ENCODE measurements around the gene PLCG1. TPM values are rescaled to one million over a fixed set of nuclear protein-coding genes. Genes with fewer than 3 reads are reported as not detected.
A peak's percentile ranks its signal among the peaks of the same experiment; 100 is the strongest.

The PLCG1 gene
- total RNA-seq, 1 donor from 2014 or later: 89.3 TPM

- TF ChIP-seq CTCF (IDR thresholded peaks at IDR 0.05; ENCODE audit: insufficient read depth, low read length, poor library complexity, severe bottlenecking): peak; percentile 89
- H3K4me3 ChIP-seq (ENCODE audit: low read depth, low read length): no peak overlapping the region
- no peaks in the 10 kb centered on the region for H3K27me3 ChIP-seq (ENCODE audit: control insufficient read depth, insufficient read depth, low read length)
- DNase-seq (ENCODE audit: low read depth): no peak
- H3K36me3 ChIP-seq (ENCODE audit: control insufficient read depth, insufficient read depth, low read length): peaks cover 1% of the 10 kb centered on the region
Measured at GRCh38 chr20:41095110-41095969, 42.0 kb upstream of the PLCG1 start.

GRCh38 chr20:41098703-41099250, 38.6 kb upstream of the PLCG1 start:
- Histone ChIP-seq H3K4me3 (ENCODE audit: low read depth, low read length) (no peak overlapping the region), H3K36me3 (ENCODE audit: control insufficient read depth, insufficient read depth, low read length) (peaks cover 6% of the 10 kb centered on the region)

GRCh38 chr20:41100001-41100480, 37.3 kb upstream of the PLCG1 start:
- Histone ChIP-seq H3K27me3 (ENCODE audit: control insufficient read depth, insufficient read depth, low read length) (no peaks in the 10 kb centered on the region), H3K36me3 (ENCODE audit: control insufficient read depth, insufficient read depth, low read length) (peaks cover 4% of the 10 kb centered on the region)
- DNase-seq (ENCODE audit: low read depth): no peak

More at GRCh38 chr20:41098703-41099250, 38.6 kb upstream of the PLCG1 start:
- DNase-seq (ENCODE audit: low read depth): no peak
- no peaks in the 10 kb centered on the region for H3K27me3 ChIP-seq (ENCODE audit: control insufficient read depth, insufficient read depth, low read length)
- no peak for TF ChIP-seq CTCF (IDR thresholded peaks at IDR 0.05; ENCODE audit: insufficient read depth, low read length, poor library complexity, severe bottlenecking)

GRCh38 chr20:41101660-41102059, 35.7 kb upstream of the PLCG1 start:
- DNase-seq (ENCODE audit: low read depth): no peak
- H3K4me3 ChIP-seq (ENCODE audit: low read depth, low read length): no peak overlapping the region
- H3K27me3 ChIP-seq (ENCODE audit: control insufficient read depth, insufficient read depth, low read length): no peaks in the 10 kb centered on the region
- TF ChIP-seq CTCF (IDR thresholded peaks at IDR 0.05; ENCODE audit: insufficient read depth, low read length, poor library complexity, severe bottlenecking): no peak
- H3K36me3 ChIP-seq (ENCODE audit: control insufficient read depth, insufficient read depth, low read length): peaks cover 4% of the 10 kb centered on the region

More at GRCh38 chr20:41100001-41100480, 37.3 kb upstream of the PLCG1 start:
- TF ChIP-seq CTCF (IDR thresholded peaks at IDR 0.05; ENCODE audit: insufficient read depth, low read length, poor library complexity, severe bottlenecking): no peak
- H3K4me3 ChIP-seq (ENCODE audit: low read depth, low read length): no peak overlapping the region

GRCh38 chr20:41108531-41108930, 28.8 kb upstream of the PLCG1 start:
- Histone ChIP-seq H3K27me3 (ENCODE audit: control insufficient read depth, insufficient read depth, low read length) (no peaks in the 10 kb centered on the region), H3K36me3 (ENCODE audit: control insufficient read depth, insufficient read depth, low read length) (peaks cover 1% of the 10 kb centered on the region), H3K4me3 (ENCODE audit: low read depth, low read length) (no peak overlapping the region)
- DNase-seq (ENCODE audit: low read depth): no peak
- no peak for TF ChIP-seq CTCF (IDR thresholded peaks at IDR 0.05; ENCODE audit: insufficient read depth, low read length, poor library complexity, severe bottlenecking)

Data from kidney epithelial cell (primary cell).